GM23338 (cell line): ENCODE measurements around the gene RPEL1.

ENCODE experiments used
- EZH2 ChIP-seq: fragments of 200-600 bp; sonication (generic); IDR thresholded peaks from one replicate; pipeline ENCODE4 v1.8.0; 2017; ENCODE audit warnings: antibody characterized with exemption, mild to moderate bottlenecking, low read depth; ENCODE audit not compliant: unreplicated experiment
- EZH2phosphoT487 ChIP-seq: fragments of 200-600 bp; sonication (generic); IDR thresholded peaks from one replicate; pipeline ENCODE4 v1.8.1; 2018; ENCODE audit warnings: antibody characterized with exemption; ENCODE audit not compliant: unreplicated experiment
- JUNB ChIP-seq: IDR thresholded peaks from one replicate; pipeline ENCODE4 v1.6.1; 2016; ENCODE audit warnings: antibody characterized with exemption; ENCODE audit not compliant: unreplicated experiment
- POLR2AphosphoS5 ChIP-seq: IDR thresholded peaks from 2 replicates; pipeline ENCODE4 v1.6.1; 2016; ENCODE audit warnings: antibody characterized with exemption, low read depth
- TF ChIP-seq, protein P1 (sequence below), 2 experiments: fragments of 200-600 bp in 1 of 2; sonication (generic) in 1 of 2; conservative IDR thresholded peaks; 2 replicates each; pipeline versions ENCODE4 v1.5.1 to v1.6.1; 2016 to 2017; ENCODE audit warnings: antibody characterized with exemption in 2 of 2, low read depth in 2 of 2, mild to moderate bottlenecking in 2 of 2, moderate library complexity in 1 of 2

DNA sequence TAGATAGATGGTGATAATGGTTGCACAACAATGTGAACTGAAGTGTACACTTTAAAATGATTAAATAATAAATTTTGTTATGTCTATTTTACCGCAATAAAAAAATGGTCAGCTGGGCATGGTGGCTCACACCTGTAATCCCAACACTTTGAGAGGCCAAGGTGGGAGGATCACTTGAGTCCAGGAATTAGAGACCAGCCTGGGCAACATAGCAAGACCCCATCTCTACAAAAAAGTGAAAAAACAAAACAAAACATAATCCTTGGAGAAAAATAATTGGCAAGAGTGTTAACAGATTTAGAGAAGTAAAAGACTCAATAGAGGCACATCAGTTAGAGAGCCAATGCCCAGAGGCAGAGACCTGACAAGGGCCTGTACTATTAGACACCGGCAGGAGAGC, 9.9 kb upstream of the RPEL1 start:
- TF ChIP-seq, protein P1, sequence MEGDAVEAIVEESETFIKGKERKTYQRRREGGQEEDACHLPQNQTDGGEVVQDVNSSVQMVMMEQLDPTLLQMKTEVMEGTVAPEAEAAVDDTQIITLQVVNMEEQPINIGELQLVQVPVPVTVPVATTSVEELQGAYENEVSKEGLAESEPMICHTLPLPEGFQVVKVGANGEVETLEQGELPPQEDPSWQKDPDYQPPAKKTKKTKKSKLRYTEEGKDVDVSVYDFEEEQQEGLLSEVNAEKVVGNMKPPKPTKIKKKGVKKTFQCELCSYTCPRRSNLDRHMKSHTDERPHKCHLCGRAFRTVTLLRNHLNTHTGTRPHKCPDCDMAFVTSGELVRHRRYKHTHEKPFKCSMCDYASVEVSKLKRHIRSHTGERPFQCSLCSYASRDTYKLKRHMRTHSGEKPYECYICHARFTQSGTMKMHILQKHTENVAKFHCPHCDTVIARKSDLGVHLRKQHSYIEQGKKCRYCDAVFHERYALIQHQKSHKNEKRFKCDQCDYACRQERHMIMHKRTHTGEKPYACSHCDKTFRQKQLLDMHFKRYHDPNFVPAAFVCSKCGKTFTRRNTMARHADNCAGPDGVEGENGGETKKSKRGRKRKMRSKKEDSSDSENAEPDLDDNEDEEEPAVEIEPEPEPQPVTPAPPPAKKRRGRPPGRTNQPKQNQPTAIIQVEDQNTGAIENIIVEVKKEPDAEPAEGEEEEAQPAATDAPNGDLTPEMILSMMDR (conservative IDR thresholded peaks at IDR 0.05; ENCODE audit: low read depth in 2 of 2), result no peak
- TF ChIP-seq EZH2phosphoT487 (no peak), EZH2 (no peak), POLR2AphosphoS5 (no peak), JUNB (no peak)
